Thyroid gland (tissue), 4 donors: ENCODE data around the gene STXBP1.

Experiments
- CTCF ChIP-seq, 6 experiments: fragments of 200-600 bp in 3 of 6; fragments of 450-650 bp in 3 of 6; sonication (generic) in 3 of 6; IDR thresholded peaks; one replicate each; pipeline ENCODE4 v1.5.1; 2016 to 2019; ENCODE audit warnings: antibody characterized with exemption in 6 of 6, mild to moderate bottlenecking in 2 of 6, inconsistent platforms in 1 of 6, moderate library complexity in 1 of 6
- POLR2A ChIP-seq, 2 donors: fragments of 450-650 bp; IDR thresholded peaks; one replicate each; pipeline ENCODE4 v1.6.1; 2017; ENCODE audit warnings: antibody characterized with exemption in 2 of 2, mild to moderate bottlenecking in 2 of 2, moderate library complexity in 1 of 2

GRCh38 chr9:127714020-127714750, 102.1 kb downstream of the STXBP1 start:
- no peak for TF ChIP-seq CTCF (IDR thresholded peaks at IDR 0.05)
- no peak for TF ChIP-seq POLR2A (IDR thresholded peaks at IDR 0.05)
